ENCODE results near the gene KBTBD3. TPM values are rescaled to one million over a fixed set of nuclear protein-coding genes. Genes with fewer than 3 reads are reported as not detected.
A peak's percentile ranks its signal among the peaks of the same experiment; 100 is the strongest.

KBTBD3 gene
- total RNA-seq, 1 donor from 2014 or later: 3.1 TPM

- H3K27ac Mint-ChIP-seq (ENCODE audit: unreplicated experiment): no peak overlapping the region
- no peak for TF ChIP-seq CTCF (IDR thresholded peaks at IDR 0.05; ENCODE audit: unreplicated experiment)
- no peaks in the 10 kb centered on the region for H3K36me3 Mint-ChIP-seq (ENCODE audit: low read depth, unreplicated experiment)
- no peak for DNase-seq (ENCODE audit: low spot score)
- peak overlapping the region; percentile 97 for H3K4me3 Mint-ChIP-seq (ENCODE audit: unreplicated experiment)
- no peaks in the 10 kb centered on the region for H3K9me3 Mint-ChIP-seq (ENCODE audit: unreplicated experiment)
- H3K27me3 Mint-ChIP-seq (ENCODE audit: unreplicated experiment): peaks cover 6% of the 10 kb centered on the region
- peaks cover 17% of the 10 kb centered on the region for H3K4me1 Mint-ChIP-seq (ENCODE audit: unreplicated experiment)
These were observed 55.8 kb downstream of the KBTBD3 start for GRCh38 chr11:106021181-106021966.

GRCh38 chr11:106017093-106017492 is 60.1 kb downstream of the KBTBD3 start:
- no peaks in the 10 kb centered on the region for H3K27me3 Mint-ChIP-seq (ENCODE audit: unreplicated experiment)
- no peaks in the 10 kb centered on the region for H3K36me3 Mint-ChIP-seq (ENCODE audit: low read depth, unreplicated experiment)
- H3K4me3 Mint-ChIP-seq (ENCODE audit: unreplicated experiment): no peak overlapping the region

GRCh38 chr11:106015066-106015465 is 62.1 kb downstream of the KBTBD3 start:
- DNase-seq (ENCODE audit: low spot score): no peak
- Mint-ChIP-seq H3K27ac (ENCODE audit: unreplicated experiment) (no peak overlapping the region), H3K4me1 (ENCODE audit: unreplicated experiment) (peaks cover 4% of the 10 kb centered on the region), H3K36me3 (ENCODE audit: low read depth, unreplicated experiment) (no peaks in the 10 kb centered on the region), H3K27me3 (ENCODE audit: unreplicated experiment) (peaks cover 3% of the 10 kb centered on the region), H3K4me3 (ENCODE audit: unreplicated experiment) (no peak overlapping the region), H3K9me3 (ENCODE audit: unreplicated experiment) (no peaks in the 10 kb centered on the region)
- no peak for TF ChIP-seq CTCF (IDR thresholded peaks at IDR 0.05; ENCODE audit: unreplicated experiment)

More at GRCh38 chr11:106017093-106017492, 60.1 kb downstream of the KBTBD3 start:
- no peak for DNase-seq (ENCODE audit: low spot score)
- Mint-ChIP-seq H3K27ac (ENCODE audit: unreplicated experiment) (no peak overlapping the region), H3K9me3 (ENCODE audit: unreplicated experiment) (no peaks in the 10 kb centered on the region), H3K4me1 (ENCODE audit: unreplicated experiment) (peaks cover 10% of the 10 kb centered on the region)
- no peak for TF ChIP-seq CTCF (IDR thresholded peaks at IDR 0.05; ENCODE audit: unreplicated experiment)

- Mint-ChIP-seq H3K27ac (ENCODE audit: unreplicated experiment) (no peak overlapping the region), H3K4me1 (ENCODE audit: unreplicated experiment) (peaks cover 4% of the 10 kb centered on the region), H3K36me3 (ENCODE audit: low read depth, unreplicated experiment) (peaks cover 4% of the 10 kb centered on the region), H3K27me3 (ENCODE audit: unreplicated experiment) (peaks cover 3% of the 10 kb centered on the region), H3K9me3 (ENCODE audit: unreplicated experiment) (no peaks in the 10 kb centered on the region), H3K4me3 (ENCODE audit: unreplicated experiment) (no peak overlapping the region)
- TF ChIP-seq CTCF (IDR thresholded peaks at IDR 0.05; ENCODE audit: unreplicated experiment): no peak
- no peak for DNase-seq (ENCODE audit: low spot score)
These were observed 62.5 kb downstream of the KBTBD3 start for GRCh38 chr11:106014620-106015019.

- TF ChIP-seq CTCF (IDR thresholded peaks at IDR 0.05; ENCODE audit: unreplicated experiment): no peak
- Mint-ChIP-seq H3K4me3 (ENCODE audit: unreplicated experiment) (no peak overlapping the region), H3K27ac (ENCODE audit: unreplicated experiment) (no peak overlapping the region)
These were observed 63.1 kb downstream of the KBTBD3 start for GRCh38 chr11:106014035-106014434.

More at GRCh38 chr11:106014035-106014434, 63.1 kb downstream of the KBTBD3 start:
- DNase-seq (ENCODE audit: low spot score): no peak
- H3K36me3 Mint-ChIP-seq (ENCODE audit: low read depth, unreplicated experiment): peaks cover 5% of the 10 kb centered on the region
- no peaks in the 10 kb centered on the region for H3K9me3 Mint-ChIP-seq (ENCODE audit: unreplicated experiment)
- H3K27me3 Mint-ChIP-seq (ENCODE audit: unreplicated experiment): peaks cover 3% of the 10 kb centered on the region
- H3K4me1 Mint-ChIP-seq (ENCODE audit: unreplicated experiment): peaks cover 3% of the 10 kb centered on the region
